GM12865 (cell line): ENCODE data around the gene GLA.

Experiments
- DNase-seq: peaks from one replicate; pipeline ENCODE4 v3.0.0; 2010; ENCODE audit warnings: low read depth
- H3K4me3 ChIP-seq: 2 replicates; pipeline ENCODE4 v1.5.1; 2011; ENCODE audit warnings: mild to moderate bottlenecking, low read depth, low read length, control low read depth
- CTCF ChIP-seq: IDR thresholded peaks from 2 replicates; pipeline ENCODE4 v1.5.1; 2011; ENCODE audit warnings: low read length, control low read depth, low read depth, inconsistent platforms; ENCODE audit not compliant: insufficient read depth; ENCODE audit errors: missing control alignments

GLA gene

GRCh38 chrX:101385026-101385684 lies 22.6 kb downstream of the GLA start:
- TF ChIP-seq CTCF = no peak
- peak overlapping the region; percentile 74 for H3K4me3 ChIP-seq
- peak; percentile 14 for DNase-seq

GRCh38 chrX:101383679-101384205 lies 24.0 kb downstream of the GLA start:
- DNase-seq = peak; percentile 86
- TF ChIP-seq CTCF = no peak
- peak overlapping the region; percentile 74 for H3K4me3 ChIP-seq

- no peak overlapping the region for H3K4me3 ChIP-seq
- no peak for TF ChIP-seq CTCF
- no peak for DNase-seq
Measured at GRCh38 chrX:101377547-101377946, 30.2 kb downstream of the GLA start.

- DNase-seq = peak; percentile 41
- no peak overlapping the region for H3K4me3 ChIP-seq
- TF ChIP-seq CTCF = no peak
Measured at GRCh38 chrX:101370888-101371504, 36.7 kb downstream of the GLA start.

GRCh38 chrX:101369687-101370086 lies 38.0 kb downstream of the GLA start:
- no peak for DNase-seq
- no peak overlapping the region for H3K4me3 ChIP-seq
- TF ChIP-seq CTCF = no peak

GRCh38 chrX:101368800-101369199 lies 38.9 kb downstream of the GLA start:
- DNase-seq = no peak
- no peak overlapping the region for H3K4me3 ChIP-seq
- TF ChIP-seq CTCF = no peak
